GM19468 (cell line): ENCODE data around the gene DTX4.

ENCODE experiments used
- ATAC-seq: cut with Tn5 transposase; IDR thresholded peaks from one replicate; pipeline ENCODE4 v1.9.1; 2021; ENCODE audit warnings: mild to moderate bottlenecking, moderate library complexity, moderate number of reproducible peaks; ENCODE audit not compliant: unreplicated experiment; ENCODE audit errors: extremely low read depth

DTX4 gene

GRCh38 chr11:59188954-59189353 is 17.0 kb downstream of the DTX4 start:
- no peak for ATAC-seq

- ATAC-seq: no peak
Observed at GRCh38 chr11:59189986-59190385, 18.1 kb downstream of the DTX4 start.

- ATAC-seq: no peak
Observed at GRCh38 chr11:59191095-59191494, 19.2 kb downstream of the DTX4 start.

- ATAC-seq: no peak
Observed at GRCh38 chr11:59191890-59192289, 20.0 kb downstream of the DTX4 start.

GRCh38 chr11:59192446-59193020 is 20.6 kb downstream of the DTX4 start:
- ATAC-seq: no peak

GRCh38 chr11:59193587-59194130 is 21.7 kb downstream of the DTX4 start:
- ATAC-seq: no peak

- ATAC-seq: no peak
Observed at GRCh38 chr11:59195586-59195985, 23.7 kb downstream of the DTX4 start.

- no peak for ATAC-seq
Observed at GRCh38 chr11:59196777-59197176, 24.8 kb downstream of the DTX4 start.

GRCh38 chr11:59197991-59198390 is 26.1 kb downstream of the DTX4 start:
- no peak for ATAC-seq

GRCh38 chr11:59198726-59199125 is 26.8 kb downstream of the DTX4 start:
- no peak for ATAC-seq

GRCh38 chr11:59199546-59200422 is 27.9 kb downstream of the DTX4 start:
- no peak for ATAC-seq

- no peak for ATAC-seq
Observed at GRCh38 chr11:59200423-59200746, 28.5 kb downstream of the DTX4 start.

GRCh38 chr11:59201353-59201752 is 29.4 kb downstream of the DTX4 start:
- no peak for ATAC-seq

GRCh38 chr11:59204746-59205145 is 32.8 kb downstream of the DTX4 start:
- no peak for ATAC-seq

- no peak for ATAC-seq
Observed at GRCh38 chr11:59205648-59206047, 33.7 kb downstream of the DTX4 start.

GRCh38 chr11:59206635-59207034 is 34.7 kb downstream of the DTX4 start:
- ATAC-seq: no peak

- peak; percentile 70 for ATAC-seq
Observed at GRCh38 chr11:59207988-59208451, 36.1 kb downstream of the DTX4 start.

- no peak for ATAC-seq
Observed at GRCh38 chr11:59208956-59209355, 37.0 kb downstream of the DTX4 start.

GRCh38 chr11:59212222-59212621 is 40.3 kb downstream of the DTX4 start:
- no peak for ATAC-seq

GRCh38 chr11:59212744-59213631 is 41.1 kb downstream of the DTX4 start, which contains the start of gene MPEG1:
Gene MPEG1, minus strand, starts transcription at chr11:59212927. Its CDS starts 62 bp downstream, at chr11:59212865.
- ATAC-seq: no peak
